Neural cell (in vitro differentiated cells): Measurements from ENCODE around the gene SWI5. TPM values are rescaled to one million over a fixed set of nuclear protein-coding genes. Genes with fewer than 3 reads are reported as not detected.

Experiments
- H2AFZ ChIP-seq: fragments of 200-600, 300-800 bp; sonication (generic), shearing (Covaris generic); 2 replicates; pipeline ENCODE4 v1.6.0; 2014; ENCODE audit warnings: low read depth, mild to moderate bottlenecking, antibody characterized with exemption, low read length, moderate library complexity
- H3F3A ChIP-seq: fragments of 200-600 bp; shearing (Covaris generic); 2 replicates; pipeline ENCODE4 v1.6.1; 2016; ENCODE audit warnings: mild to moderate bottlenecking, moderate library complexity, mixed read lengths, antibody characterized with exemption, low read length; ENCODE audit not compliant: insufficient read depth, poor library complexity, severe bottlenecking
- H3K27ac ChIP-seq: fragments of 200-600, 300-800 bp; sonication (generic), shearing (Covaris generic); 2 replicates; pipeline ENCODE4 v1.5.1; 2014; ENCODE audit warnings: mild to moderate bottlenecking, low read length, moderate library complexity
- H3K27me3 ChIP-seq: fragments of 300-800, 200-600 bp; sonication (generic), shearing (Covaris generic); 2 replicates; pipeline ENCODE4 v1.6.0; 2014; ENCODE audit warnings: mild to moderate bottlenecking, low read depth, low read length, moderate library complexity; ENCODE audit not compliant: insufficient read depth
- H3K36me3 ChIP-seq: fragments of 300-800, 200-600 bp; sonication (generic), shearing (Covaris generic); 2 replicates; pipeline ENCODE4 v1.5.1; 2014; ENCODE audit warnings: mild to moderate bottlenecking, antibody characterized with exemption, low read length, moderate library complexity; ENCODE audit not compliant: insufficient read depth
- H3K4me2 ChIP-seq: fragments of 300-800, 200-600 bp; sonication (generic), shearing (Covaris generic); 2 replicates; pipeline ENCODE4 v1.6.0; 2014; ENCODE audit warnings: mild to moderate bottlenecking, low read length
- H3K4me3 ChIP-seq: fragments of 300-800, 200-600 bp; sonication (generic), shearing (Covaris generic); 2 replicates; pipeline ENCODE4 v1.5.1; 2014; ENCODE audit warnings: mild to moderate bottlenecking, low read length, moderate library complexity
- H3K79me2 ChIP-seq: fragments of 200-600 bp; shearing (Covaris generic); replicated peaks from 2 replicates; pipeline ENCODE4 v1.6.0; 2014; ENCODE audit warnings: mild to moderate bottlenecking, low read length, moderate library complexity; ENCODE audit not compliant: insufficient read depth
- H3K9ac ChIP-seq: fragments of 300-800, 200-600 bp; sonication (generic), shearing (Covaris generic); 2 replicates; pipeline ENCODE4 v1.6.1; 2016; ENCODE audit warnings: mild to moderate bottlenecking, low read length, mixed read lengths
- H3K9me2 ChIP-seq: fragments of 200-600 bp; shearing (Covaris generic); 2 replicates; pipeline ENCODE4 v1.6.1; 2016; ENCODE audit warnings: mild to moderate bottlenecking, low read length, mixed read lengths; ENCODE audit not compliant: insufficient read depth
- H3K9me3 ChIP-seq: fragments of 200-600, 300-800 bp; sonication (generic), shearing (Covaris generic); 2 replicates; pipeline ENCODE4 v1.6.1; 2016; ENCODE audit warnings: mild to moderate bottlenecking, mixed run types, low read length, moderate library complexity, mixed read lengths
- H4K20me1 ChIP-seq: fragments of 200-600 bp; shearing (Covaris generic); 2 replicates; pipeline ENCODE4 v1.6.1; 2016; ENCODE audit warnings: mild to moderate bottlenecking, mixed run types; ENCODE audit not compliant: insufficient read depth
- EP300 ChIP-seq: fragments of 450-650 bp; conservative IDR thresholded peaks from 2 replicates; pipeline ENCODE4 v1.6.1; 2014; ENCODE audit warnings: antibody characterized with exemption, mild to moderate bottlenecking, moderate library complexity; ENCODE audit not compliant: poor library complexity, severe bottlenecking
- EZH2 ChIP-seq: fragments of 200-600, 300-800 bp; shearing (Covaris generic), sonication (generic); IDR thresholded peaks from 2 replicates; pipeline ENCODE4 v1.6.1; 2014; ENCODE audit warnings: antibody characterized with exemption, low read length, borderline replicate concordance, mild to moderate bottlenecking; ENCODE audit not compliant: insufficient read depth, poor library complexity, severe bottlenecking
- MXI1 ChIP-seq: fragments of 450-650 bp; conservative IDR thresholded peaks from 2 replicates; pipeline ENCODE4 v1.6.1; 2014; ENCODE audit warnings: antibody characterized with exemption, mild to moderate bottlenecking; ENCODE audit not compliant: poor library complexity, severe bottlenecking
- POLR2AphosphoS5 ChIP-seq: IDR thresholded peaks from 2 replicates; pipeline ENCODE4 v1.6.1; 2012
- RAD21 ChIP-seq: fragments of 450-650 bp; conservative IDR thresholded peaks from 2 replicates; pipeline ENCODE4 v1.6.1; 2014; ENCODE audit warnings: antibody characterized with exemption, mild to moderate bottlenecking, moderate library complexity
- REST ChIP-seq: IDR thresholded peaks from 2 replicates; pipeline ENCODE4 v1.6.1; 2012; ENCODE audit warnings: borderline replicate concordance
- SMC3 ChIP-seq: fragments of 450-650 bp; conservative IDR thresholded peaks from 2 replicates; pipeline ENCODE4 v1.6.1; 2014; ENCODE audit warnings: antibody characterized with exemption, mild to moderate bottlenecking, moderate library complexity; ENCODE audit not compliant: poor library complexity
- TAF1 ChIP-seq: IDR thresholded peaks from 2 replicates; pipeline ENCODE4 v1.6.1; 2012; ENCODE audit warnings: low read depth
- polyA plus RNA-seq: library from polyadenylated mRNA; depleted of rRNA; stranded (reverse); fragments of >200 nt; gene quantifications from 2 replicates; pipeline ENCODE4 v1.2.3, GENCODE V29; 2014
- TF ChIP-seq, protein P1 (sequence below): fragments of 450-650 bp; IDR thresholded peaks from 2 replicates; pipeline ENCODE4 v1.5.1; 2014; ENCODE audit warnings: antibody characterized with exemption, mild to moderate bottlenecking, moderate library complexity; ENCODE audit not compliant: poor library complexity, severe bottlenecking

The SWI5 gene
- polyA plus RNA-seq, 1 donor from 2014 or later: 67.1 TPM

- TF ChIP-seq POLR2AphosphoS5 (no peak), RAD21 (no peak), REST (no peak), MXI1 (no peak), EP300 (no peak), SMC3 (no peak), EZH2 (no peak), TAF1 (no peak)
- TF ChIP-seq, protein P1, sequence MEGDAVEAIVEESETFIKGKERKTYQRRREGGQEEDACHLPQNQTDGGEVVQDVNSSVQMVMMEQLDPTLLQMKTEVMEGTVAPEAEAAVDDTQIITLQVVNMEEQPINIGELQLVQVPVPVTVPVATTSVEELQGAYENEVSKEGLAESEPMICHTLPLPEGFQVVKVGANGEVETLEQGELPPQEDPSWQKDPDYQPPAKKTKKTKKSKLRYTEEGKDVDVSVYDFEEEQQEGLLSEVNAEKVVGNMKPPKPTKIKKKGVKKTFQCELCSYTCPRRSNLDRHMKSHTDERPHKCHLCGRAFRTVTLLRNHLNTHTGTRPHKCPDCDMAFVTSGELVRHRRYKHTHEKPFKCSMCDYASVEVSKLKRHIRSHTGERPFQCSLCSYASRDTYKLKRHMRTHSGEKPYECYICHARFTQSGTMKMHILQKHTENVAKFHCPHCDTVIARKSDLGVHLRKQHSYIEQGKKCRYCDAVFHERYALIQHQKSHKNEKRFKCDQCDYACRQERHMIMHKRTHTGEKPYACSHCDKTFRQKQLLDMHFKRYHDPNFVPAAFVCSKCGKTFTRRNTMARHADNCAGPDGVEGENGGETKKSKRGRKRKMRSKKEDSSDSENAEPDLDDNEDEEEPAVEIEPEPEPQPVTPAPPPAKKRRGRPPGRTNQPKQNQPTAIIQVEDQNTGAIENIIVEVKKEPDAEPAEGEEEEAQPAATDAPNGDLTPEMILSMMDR: no peak
- Histone ChIP-seq H3K4me3 (no peak overlapping the region), H3K79me2 (no peaks in the 10 kb centered on the region), H2AFZ (no peak overlapping the region), H3K36me3 (no peaks in the 10 kb centered on the region), H3K27ac (no peak overlapping the region), H3F3A (no peaks in the 10 kb centered on the region), H3K9ac (no peak overlapping the region), H3K9me3 (no peaks in the 10 kb centered on the region), H3K27me3 (no peaks in the 10 kb centered on the region), H3K4me2 (no peak overlapping the region), H3K9me2 (no peaks in the 10 kb centered on the region), H4K20me1 (no peaks in the 10 kb centered on the region)
These were observed 22.7 kb downstream of the SWI5 start for GRCh38 chr9:128298535-128299482.

DNA sequence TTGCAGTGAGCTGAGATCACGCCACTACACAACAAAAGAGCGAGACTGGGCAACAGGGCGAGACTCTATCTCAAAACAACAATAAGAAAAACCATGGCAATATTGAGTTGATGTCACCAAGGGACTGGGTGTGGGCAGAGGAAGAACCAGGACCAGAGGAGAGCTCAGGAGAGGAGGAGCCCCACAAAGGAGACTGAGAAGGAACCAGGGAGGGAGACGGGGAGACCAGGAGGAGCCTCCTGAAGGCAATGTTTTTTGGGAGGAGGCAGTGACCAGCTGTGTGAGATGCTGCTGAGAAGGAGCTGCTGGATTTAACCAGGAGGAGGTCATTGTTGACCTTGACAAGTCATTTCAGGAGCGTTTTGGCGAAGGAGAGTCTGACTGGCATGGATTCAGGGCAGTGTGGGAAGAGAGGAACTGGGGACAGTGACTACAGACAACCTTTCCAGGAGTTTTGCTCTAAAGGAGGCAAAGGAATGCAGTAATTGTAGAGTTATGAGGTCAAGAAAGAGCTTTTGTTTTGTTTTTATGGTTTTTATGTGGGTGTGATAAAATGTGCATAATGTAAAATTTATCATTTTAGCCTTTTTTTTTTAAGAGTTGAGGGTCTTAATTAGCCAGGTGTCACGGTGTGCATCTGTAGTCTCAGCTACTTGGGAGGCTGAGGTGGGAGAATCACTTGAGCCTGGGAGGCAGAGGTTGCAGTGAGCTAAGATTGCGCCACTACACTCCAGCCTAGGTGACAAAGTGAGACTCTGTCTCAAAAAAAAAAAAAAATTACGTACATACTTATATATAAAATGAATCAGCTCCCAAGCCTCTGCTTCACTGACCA, 28.3 kb downstream of the SWI5 start:
- no peaks in the 10 kb centered on the region for H3F3A ChIP-seq
- H3K4me3 ChIP-seq: no peak overlapping the region
- H3K79me2 ChIP-seq: no peaks in the 10 kb centered on the region
- no peaks in the 10 kb centered on the region for H3K9me3 ChIP-seq
- H2AFZ ChIP-seq: no peak overlapping the region
- H3K9me2 ChIP-seq: no peaks in the 10 kb centered on the region
- H3K27ac ChIP-seq: no peak overlapping the region
- H4K20me1 ChIP-seq: no peaks in the 10 kb centered on the region
- no peak overlapping the region for H3K4me2 ChIP-seq
- no peaks in the 10 kb centered on the region for H3K27me3 ChIP-seq
- H3K9ac ChIP-seq: no peak overlapping the region
- TF ChIP-seq REST: no peak
- TF ChIP-seq MXI1: no peak
- TF ChIP-seq SMC3: no peak
- TF ChIP-seq, protein P1: no peak
- TF ChIP-seq TAF1: no peak
- no peak for TF ChIP-seq RAD21
- no peak for TF ChIP-seq POLR2AphosphoS5
- H3K36me3 ChIP-seq: no peaks in the 10 kb centered on the region
